Measurements from ENCODE around the gene GDF15.

GRCh38 chr19:18386543-18387271 lies 749 bp downstream of the GDF15 start:
- TF ChIP-seq CTCF (IDR thresholded peaks at IDR 0.05) (no peak), POLR2AphosphoS5 (IDR thresholded peaks at IDR 0.05) (no peak), POLR2A (IDR thresholded peaks at IDR 0.05) (no peak)
